Activated naive CD8-positive, alpha-beta T cell treated with anti-CD3 and anti-CD28 coated beads for 36 hours (primary cell): ENCODE data around the gene ZRANB1. TPM values are rescaled to one million over a fixed set of nuclear protein-coding genes. Genes with fewer than 3 reads are reported as not detected.

Experiments used
- DNase-seq: peaks from one replicate; pipeline ENCODE4 v3.0.0; 2021
- H3K27ac Mint-ChIP-seq: one replicate; pipeline ENCODE4 v1.8.0; 2022; ENCODE audit warnings: mild to moderate bottlenecking, moderate library complexity, mixed read lengths
- H3K27me3 Mint-ChIP-seq: one replicate; pipeline ENCODE4 v1.8.0; 2022; ENCODE audit warnings: mild to moderate bottlenecking, mixed read lengths
- H3K36me3 Mint-ChIP-seq: one replicate; pipeline ENCODE4 v1.8.0; 2021; ENCODE audit warnings: mild to moderate bottlenecking, mixed read lengths
- H3K4me1 Mint-ChIP-seq: one replicate; pipeline ENCODE4 v1.8.0; 2021; ENCODE audit warnings: mixed read lengths
- H3K4me3 Mint-ChIP-seq: one replicate; pipeline ENCODE4 v1.8.0; 2022; ENCODE audit warnings: mild to moderate bottlenecking, moderate library complexity, mixed read lengths
- H3K9me3 Mint-ChIP-seq: one replicate; pipeline ENCODE4 v1.8.0; 2022; ENCODE audit warnings: mixed read lengths
- total RNA-seq, 2 experiments: library from RNA; stranded (reverse); gene quantifications; one replicate each; pipeline ENCODE4 v1.2.3, GENCODE V29; 2021

Gene ZRANB1
- total RNA-seq, 2 experiments from 2014 or later, result 11.5 to 12.6 TPM

DNA sequence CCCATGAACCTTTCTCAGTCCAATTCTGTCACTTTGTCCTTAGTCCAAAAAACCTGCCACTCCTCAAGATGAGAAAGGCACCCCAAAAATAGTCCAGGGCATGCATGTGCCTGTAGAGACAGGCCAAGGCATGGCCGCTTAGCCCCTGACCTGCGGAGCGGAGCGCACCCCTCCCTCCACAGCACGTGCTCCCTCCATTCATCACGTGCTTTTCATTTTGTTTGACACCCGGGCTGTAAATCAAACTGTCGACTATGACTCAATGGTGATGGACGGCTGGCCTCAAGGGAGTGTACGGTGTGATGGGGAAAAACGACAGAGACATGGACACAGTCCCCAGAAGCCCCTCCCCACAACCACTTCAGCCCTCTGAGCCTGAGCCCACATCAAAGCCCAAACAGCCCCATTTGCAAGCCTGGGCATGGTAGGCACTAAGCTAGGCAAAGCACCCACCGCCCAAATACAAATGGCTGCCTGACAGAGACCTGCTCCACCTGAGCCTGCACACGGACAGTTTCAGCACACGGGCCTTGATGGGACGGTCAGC lies 90.6 kb downstream of the ZRANB1 start:
- no peaks in the 10 kb centered on the region for H3K27me3 Mint-ChIP-seq
- no peak overlapping the region for H3K4me3 Mint-ChIP-seq
- no peaks in the 10 kb centered on the region for H3K9me3 Mint-ChIP-seq
- DNase-seq, result no peak
- H3K36me3 Mint-ChIP-seq, result no peaks in the 10 kb centered on the region
- no peaks in the 10 kb centered on the region for H3K4me1 Mint-ChIP-seq
- H3K27ac Mint-ChIP-seq, result no peak overlapping the region

DNA sequence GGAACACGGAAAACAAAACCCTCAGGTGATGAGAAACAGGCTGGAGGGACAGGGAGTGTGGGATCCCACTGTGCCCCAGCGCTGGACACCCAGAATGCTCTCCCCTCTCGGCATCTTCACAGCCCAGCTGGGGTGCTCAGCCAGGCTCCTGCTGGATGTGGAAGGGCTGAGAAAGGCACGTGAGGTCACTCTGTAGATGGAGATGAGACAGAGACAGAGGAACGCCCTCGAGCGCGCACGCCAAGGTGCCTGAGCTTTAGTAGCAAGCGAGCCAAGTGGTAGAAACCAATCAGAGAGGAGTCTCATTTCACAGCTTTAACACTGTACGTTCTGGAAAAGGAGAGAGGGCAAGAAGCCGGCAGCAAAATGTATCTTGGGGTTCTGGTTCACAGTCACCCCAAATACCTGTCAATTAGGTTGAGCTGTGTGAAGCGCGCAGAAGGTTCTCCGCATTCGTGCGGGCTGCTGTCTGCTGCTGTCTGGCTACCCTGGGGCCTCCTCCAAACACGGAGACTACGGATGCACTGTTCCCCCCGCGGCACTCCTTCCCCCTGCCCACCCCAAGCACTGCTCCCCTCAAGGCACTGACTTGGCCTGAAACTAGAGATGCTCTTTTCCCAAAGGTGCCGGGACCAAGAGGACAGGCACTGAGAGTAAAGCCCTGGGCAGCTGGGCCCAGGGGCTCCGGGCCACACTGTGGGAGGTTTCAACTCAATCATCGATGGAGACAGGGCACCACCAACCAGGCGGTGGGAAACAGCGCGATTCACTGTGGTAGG lies 91.4 kb downstream of the ZRANB1 start:
- Mint-ChIP-seq H3K4me1 (no peaks in the 10 kb centered on the region), H3K27me3 (no peaks in the 10 kb centered on the region), H3K36me3 (no peaks in the 10 kb centered on the region), H3K27ac (no peak overlapping the region), H3K4me3 (no peak overlapping the region), H3K9me3 (no peaks in the 10 kb centered on the region)
- no peak for DNase-seq

DNA sequence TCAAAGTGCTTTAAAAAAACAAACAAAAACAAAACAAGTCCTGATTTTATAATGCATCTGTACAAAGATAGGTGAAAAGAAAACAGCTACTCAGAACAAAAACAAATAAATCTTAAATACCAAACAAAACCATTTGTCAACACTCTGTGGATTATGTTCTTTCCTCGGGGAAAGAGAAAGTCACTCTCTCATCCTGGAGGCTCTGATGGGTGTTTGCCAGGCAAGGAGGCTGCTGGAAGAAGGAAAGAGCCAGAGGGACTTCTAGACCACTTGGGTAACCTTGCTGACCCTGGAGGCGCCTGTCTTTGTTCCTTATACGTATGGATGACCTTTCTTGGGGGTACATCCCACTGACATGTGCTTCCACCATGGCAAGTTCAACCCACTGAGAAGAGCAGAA lies 92.8 kb downstream of the ZRANB1 start:
- H3K4me1 Mint-ChIP-seq, result no peaks in the 10 kb centered on the region
- no peak overlapping the region for H3K27ac Mint-ChIP-seq
- H3K36me3 Mint-ChIP-seq, result no peaks in the 10 kb centered on the region
- no peaks in the 10 kb centered on the region for H3K9me3 Mint-ChIP-seq
- H3K27me3 Mint-ChIP-seq, result no peaks in the 10 kb centered on the region
- H3K4me3 Mint-ChIP-seq, result no peak overlapping the region
- DNase-seq, result no peak

DNA sequence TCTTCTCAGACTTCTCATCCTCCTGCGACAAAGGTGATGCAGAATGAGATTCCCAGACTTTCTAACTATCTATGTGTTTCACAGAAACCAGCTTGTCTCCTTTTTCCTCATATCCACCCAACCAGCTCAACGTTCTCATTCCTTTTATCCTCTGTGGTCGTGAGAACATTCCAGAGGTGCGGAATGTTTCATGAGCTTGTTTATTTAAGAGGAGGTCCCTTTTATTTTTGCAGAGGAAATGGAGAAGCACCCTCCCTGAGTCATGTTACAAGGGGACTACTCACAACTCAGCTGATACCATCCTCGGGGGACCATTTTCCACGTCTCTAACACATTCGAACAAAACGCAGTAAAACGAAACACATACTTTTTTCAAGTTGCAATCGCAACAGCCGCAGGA lies 93.2 kb downstream of the ZRANB1 start:
- no peaks in the 10 kb centered on the region for H3K4me1 Mint-ChIP-seq
- no peaks in the 10 kb centered on the region for H3K27me3 Mint-ChIP-seq
- no peak for DNase-seq
- H3K36me3 Mint-ChIP-seq, result no peaks in the 10 kb centered on the region
- no peaks in the 10 kb centered on the region for H3K9me3 Mint-ChIP-seq
- H3K4me3 Mint-ChIP-seq, result no peak overlapping the region
- H3K27ac Mint-ChIP-seq, result no peak overlapping the region

DNA sequence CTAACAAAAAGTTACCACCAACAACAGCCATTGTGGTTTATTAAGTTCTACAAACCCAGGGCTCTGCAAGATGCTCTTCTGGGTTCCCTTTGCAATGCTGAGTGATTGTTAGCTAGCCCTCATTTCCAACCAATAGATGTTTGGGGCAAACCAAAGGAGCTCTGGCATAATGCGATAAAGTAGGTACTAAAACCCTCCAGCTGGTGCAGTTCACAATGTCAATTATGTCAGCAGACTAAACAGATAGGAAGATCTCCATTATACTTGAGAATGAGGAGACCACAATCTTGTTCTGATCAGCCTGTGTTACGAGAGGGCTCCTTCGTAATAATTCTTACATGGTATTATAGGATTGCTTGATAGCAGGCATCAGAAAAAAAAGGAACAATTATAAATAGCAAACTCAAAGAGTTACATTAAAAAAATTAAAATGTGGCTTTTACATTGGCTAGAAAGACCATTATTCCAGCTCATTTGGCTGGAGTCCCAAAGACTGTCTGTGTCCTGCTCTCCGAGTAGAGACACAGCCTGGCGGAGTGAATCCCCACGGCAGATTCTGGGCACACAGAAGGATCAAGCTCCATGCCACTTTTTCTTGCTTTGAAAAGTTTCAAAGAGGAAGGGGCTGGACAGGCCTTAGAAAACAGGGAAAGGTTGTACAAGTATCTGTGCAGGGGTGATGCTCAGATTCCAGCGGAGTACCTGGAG lies 93.8 kb downstream of the ZRANB1 start:
- H3K9me3 Mint-ChIP-seq, result no peaks in the 10 kb centered on the region
- H3K27ac Mint-ChIP-seq, result no peak overlapping the region
- no peaks in the 10 kb centered on the region for H3K4me1 Mint-ChIP-seq
- H3K36me3 Mint-ChIP-seq, result no peaks in the 10 kb centered on the region
- no peak overlapping the region for H3K4me3 Mint-ChIP-seq
- H3K27me3 Mint-ChIP-seq, result no peaks in the 10 kb centered on the region
- DNase-seq, result no peak

DNA sequence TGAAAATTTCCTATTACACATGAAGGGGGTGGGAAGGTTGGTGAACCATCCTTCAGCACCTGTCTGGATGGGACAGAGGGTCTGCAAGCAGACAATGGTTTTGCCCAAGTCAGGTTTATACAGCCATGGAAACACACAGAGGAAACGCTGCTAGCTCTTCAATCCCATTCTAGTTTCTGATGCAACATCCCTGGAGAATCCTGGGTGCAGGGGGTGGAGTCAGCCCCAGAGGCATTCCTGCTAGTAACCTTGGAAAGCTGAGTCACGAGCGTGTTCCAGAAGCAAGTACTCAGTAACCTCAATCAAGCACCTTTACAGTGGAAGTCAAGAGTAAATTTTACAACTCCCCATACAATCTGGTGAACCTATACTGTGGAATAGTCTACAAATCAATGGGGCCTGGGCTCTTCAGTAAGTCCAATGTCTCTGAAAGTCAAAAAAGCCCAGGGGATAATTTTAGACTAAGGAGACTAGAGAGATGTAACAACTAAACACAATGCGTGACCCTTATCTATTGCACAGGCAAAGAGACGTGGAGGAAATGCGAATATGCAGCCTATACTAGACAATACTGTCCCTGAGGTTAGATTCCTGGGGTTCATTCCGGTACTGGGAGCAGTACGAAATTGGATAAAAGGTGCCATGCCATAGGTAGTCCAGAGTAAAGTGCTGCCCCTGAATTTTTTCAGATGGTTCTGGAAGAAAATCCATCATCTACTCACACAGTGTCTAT lies 95.4 kb downstream of the ZRANB1 start:
- Mint-ChIP-seq H3K9me3 (no peaks in the 10 kb centered on the region), H3K36me3 (no peaks in the 10 kb centered on the region), H3K4me1 (no peaks in the 10 kb centered on the region), H3K27me3 (no peaks in the 10 kb centered on the region), H3K27ac (no peak overlapping the region), H3K4me3 (no peak overlapping the region)
- DNase-seq, result no peak

Other genes starting within 250 kb of the ZRANB1 start
- gene FAM53B, start 197.7 kb upstream of the ZRANB1 start, total RNA-seq, result 1 to 10 TPM; 8.7 to 9.6 TPM
- gene EEF1AKMT2, start 150.2 kb upstream of the ZRANB1 start, total RNA-seq, result 10 to 100 TPM; 19.3 to 19.6 TPM
- gene ABRAXAS2, start 140.3 kb upstream of the ZRANB1 start, total RNA-seq, result 10 to 100 TPM; 20.3 to 21.1 TPM
- gene CTBP2, start 218.4 kb downstream of the ZRANB1 start, total RNA-seq, result under 1 TPM in 1 of 2 experiments, not detected in 1; 0.25 TPM